Activated CD8-positive, alpha-beta T cell treated with anti-CD3 and anti-CD28 coated beads for 36 hours (primary cell): ENCODE results near the gene TRANK1. TPM values are rescaled to one million over a fixed set of nuclear protein-coding genes. Genes with fewer than 3 reads are reported as not detected.

Experiments
- ATAC-seq: fragments of 200-7000 bp; cut with Tn5 transposase; one replicate; pipeline ENCODE4 v1.10.0; 2021; ENCODE audit warnings: mild to moderate bottlenecking, moderate library complexity
- CTCF ChIA-PET: fragments of 350-600 bp; sonication (Branson Sonifier 250); formaldehyde crosslinking; loops from one replicate; lab custom pipeline; 2021; ENCODE audit warnings: antibody characterized with exemption; lab: Charles Lee
- POLR2A ChIA-PET: fragments of 350-600 bp; sonication (Branson Sonifier 250); formaldehyde crosslinking; loops from one replicate; lab custom pipeline; 2021; ENCODE audit warnings: antibody characterized with exemption; lab: Charles Lee
- DNase-seq: peaks from one replicate; pipeline ENCODE4 v3.0.0-alpha.2; 2020
- H3K27ac Mint-ChIP-seq: one replicate; pipeline ENCODE4 v1.8.0; 2021; ENCODE audit warnings: mild to moderate bottlenecking, mixed read lengths
- H3K27me3 Mint-ChIP-seq: one replicate; pipeline ENCODE4 v1.8.0; 2021; ENCODE audit warnings: mixed read lengths
- H3K36me3 Mint-ChIP-seq: one replicate; pipeline ENCODE4 v1.8.0; 2021; ENCODE audit warnings: low read depth, mixed read lengths
- H3K4me1 Mint-ChIP-seq: one replicate; pipeline ENCODE4 v1.8.0; 2021; ENCODE audit warnings: low read depth, mixed read lengths
- H3K4me3 Mint-ChIP-seq: one replicate; pipeline ENCODE4 v1.8.0; 2021; ENCODE audit warnings: mild to moderate bottlenecking, moderate library complexity, mixed read lengths
- H3K9me3 Mint-ChIP-seq: one replicate; pipeline ENCODE4 v1.8.0; 2021; ENCODE audit warnings: mixed read lengths
- intact Hi-C: fragments of 100-400 bp; cut with micrococcal nuclease; formaldehyde crosslinking; loops from one replicate; pipeline ENCODE4 v1.10.0; 2022
- total RNA-seq, 2 experiments: library from RNA; stranded (reverse); gene quantifications; one replicate each; pipeline ENCODE4 v1.2.3, GENCODE V29; 2021
- TF ChIP-seq, protein P1 (sequence below): fragments of 200-600 bp; IDR thresholded peaks from one replicate; pipeline ENCODE4 v1.8.0; 2022; ENCODE audit warnings: antibody characterized with exemption, mild to moderate bottlenecking

Gene TRANK1
- total RNA-seq, 2 experiments from 2014 or later: 16.0 to 17.4 TPM

GRCh38 chr3:36812240-36812639 lies 132.6 kb downstream of the TRANK1 start:
- no peak for DNase-seq
- POLR2A ChIA-PET: no interaction called here
- Mint-ChIP-seq H3K4me3 (no peak overlapping the region), H3K27me3 (no peaks in the 10 kb centered on the region), H3K27ac (no peak overlapping the region), H3K36me3 (no peaks in the 10 kb centered on the region), H3K9me3 (no peaks in the 10 kb centered on the region), H3K4me1 (no peaks in the 10 kb centered on the region)
- no peak for ATAC-seq
- CTCF ChIA-PET: interaction anchor here (1.2 to 1.6 kb wide), 2 partner anchors 32 to 48 kb away, joined by 3 to 4 read pairs; partner anchors contain the start of gene DCLK3
- TF ChIP-seq, protein P1, sequence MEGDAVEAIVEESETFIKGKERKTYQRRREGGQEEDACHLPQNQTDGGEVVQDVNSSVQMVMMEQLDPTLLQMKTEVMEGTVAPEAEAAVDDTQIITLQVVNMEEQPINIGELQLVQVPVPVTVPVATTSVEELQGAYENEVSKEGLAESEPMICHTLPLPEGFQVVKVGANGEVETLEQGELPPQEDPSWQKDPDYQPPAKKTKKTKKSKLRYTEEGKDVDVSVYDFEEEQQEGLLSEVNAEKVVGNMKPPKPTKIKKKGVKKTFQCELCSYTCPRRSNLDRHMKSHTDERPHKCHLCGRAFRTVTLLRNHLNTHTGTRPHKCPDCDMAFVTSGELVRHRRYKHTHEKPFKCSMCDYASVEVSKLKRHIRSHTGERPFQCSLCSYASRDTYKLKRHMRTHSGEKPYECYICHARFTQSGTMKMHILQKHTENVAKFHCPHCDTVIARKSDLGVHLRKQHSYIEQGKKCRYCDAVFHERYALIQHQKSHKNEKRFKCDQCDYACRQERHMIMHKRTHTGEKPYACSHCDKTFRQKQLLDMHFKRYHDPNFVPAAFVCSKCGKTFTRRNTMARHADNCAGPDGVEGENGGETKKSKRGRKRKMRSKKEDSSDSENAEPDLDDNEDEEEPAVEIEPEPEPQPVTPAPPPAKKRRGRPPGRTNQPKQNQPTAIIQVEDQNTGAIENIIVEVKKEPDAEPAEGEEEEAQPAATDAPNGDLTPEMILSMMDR: no peak
- intact Hi-C loops: no loop called here

- TF ChIP-seq, protein P1: no peak
- no peak for DNase-seq
- H3K27ac Mint-ChIP-seq: no peak overlapping the region
- intact Hi-C loops: no loop called here
- H3K4me3 Mint-ChIP-seq: no peak overlapping the region
- no peaks in the 10 kb centered on the region for H3K4me1 Mint-ChIP-seq
- ChIA-PET CTCF (interaction anchor here (1.2 to 1.6 kb wide), 2 partner anchors 33 to 48 kb away, joined by 3 to 4 read pairs; partner anchors contain the start of gene DCLK3), POLR2A (no interaction called here)
- no peaks in the 10 kb centered on the region for H3K9me3 Mint-ChIP-seq
- no peak for ATAC-seq
- no peaks in the 10 kb centered on the region for H3K36me3 Mint-ChIP-seq
- no peaks in the 10 kb centered on the region for H3K27me3 Mint-ChIP-seq
Measured at GRCh38 chr3:36811768-36812167, 133.1 kb downstream of the TRANK1 start.

- H3K27ac Mint-ChIP-seq: no peak overlapping the region
- intact Hi-C loops: no loop called here
- TF ChIP-seq, protein P1: no peak
- H3K4me3 Mint-ChIP-seq: no peak overlapping the region
- peaks cover 16% of the 10 kb centered on the region for H3K27me3 Mint-ChIP-seq
- no peak for DNase-seq
- peaks cover 8% of the 10 kb centered on the region for H3K9me3 Mint-ChIP-seq
- ChIA-PET POLR2A (no interaction called here), CTCF (interaction anchor here (2.2 kb wide), 1 partner anchor 10 kb away, joined by 6 read pairs; no protein-coding TSS in a partner anchor)
- ATAC-seq: no peak
- H3K4me1 Mint-ChIP-seq: no peaks in the 10 kb centered on the region
- H3K36me3 Mint-ChIP-seq: peaks cover 1% of the 10 kb centered on the region
Measured at GRCh38 chr3:36804295-36805055, 140.4 kb downstream of the TRANK1 start.

- ChIA-PET POLR2A (no interaction called here), CTCF (interaction anchor here (2.2 kb wide), 1 partner anchor 11 kb away, joined by 6 read pairs; no protein-coding TSS in a partner anchor)
- ATAC-seq (no peak), DNase-seq (no peak)
- H3K36me3 Mint-ChIP-seq: peaks cover 1% of the 10 kb centered on the region
- H3K27me3 Mint-ChIP-seq: peaks cover 16% of the 10 kb centered on the region
- no peak overlapping the region for H3K27ac Mint-ChIP-seq
- no peak overlapping the region for H3K4me3 Mint-ChIP-seq
- intact Hi-C loops: no loop called here
- H3K4me1 Mint-ChIP-seq: no peaks in the 10 kb centered on the region
- TF ChIP-seq, protein P1: no peak
- peaks cover 8% of the 10 kb centered on the region for H3K9me3 Mint-ChIP-seq
Measured at GRCh38 chr3:36803091-36803791, 141.6 kb downstream of the TRANK1 start.
